Ovary (tissue), 3 donors: ENCODE data around the gene RPTOR.

Experiments
- CTCF ChIP-seq, 3 donors: fragments of 450-650 bp in 2 of 3; fragments of 200-600 bp in 1 of 3; IDR thresholded peaks; one replicate each; pipeline versions ENCODE4 v1.5.1 to v1.8.0; 2016 to 2022; ENCODE audit warnings: antibody characterized with exemption in 3 of 3, mild to moderate bottlenecking in 1 of 3
- EP300 ChIP-seq: sonication (generic); formaldehyde crosslinking; IDR thresholded peaks from one replicate; pipeline ENCODE4 v1.6.1; 2017; ENCODE audit warnings: antibody characterized with exemption
- POLR2A ChIP-seq: fragments of 450-650 bp; IDR thresholded peaks from one replicate; pipeline ENCODE4 v1.6.1; 2017; ENCODE audit warnings: antibody characterized with exemption, mild to moderate bottlenecking, moderate library complexity
- donor health status: DM: no; HTN: no; CAD: no.

- TF ChIP-seq POLR2A: no peak
- no peak for TF ChIP-seq CTCF (IDR thresholded peaks at IDR 0.05)
- no peak for TF ChIP-seq EP300
Observed at GRCh38 chr17:80791758-80792284, 247.2 kb downstream of the RPTOR start.
